Measurements from ENCODE around the gene ABCA1. TPM values are rescaled to one million over a fixed set of nuclear protein-coding genes. Genes with fewer than 3 reads are reported as not detected.

Gene ABCA1
- total RNA-seq, 1 experiment from 2014 or later, result 0.69 TPM

- TF ChIP-seq CTCF (conservative IDR thresholded peaks at IDR 0.05; ENCODE audit: low read depth, low read length) (no peak), EZH2 (IDR thresholded peaks at IDR 0.05; ENCODE audit: borderline replicate concordance, low read depth, low read length, poor library complexity, severe bottlenecking) (no peak)
- Histone ChIP-seq H3K27ac (ENCODE audit: low read depth, low read length, poor library complexity, severe bottlenecking) (no peak overlapping the region), H3K9me3 (ENCODE audit: low read depth, low read length, poor library complexity, severe bottlenecking) (no peaks in the 10 kb centered on the region), H3K4me1 (ENCODE audit: insufficient read depth, low read length, poor library complexity, severe bottlenecking) (peaks cover 25% of the 10 kb centered on the region), H3K4me3 (ENCODE audit: low read depth, low read length, poor library complexity, severe bottlenecking) (no peak overlapping the region), H3K36me3 (ENCODE audit: insufficient read depth, low read length, poor library complexity, severe bottlenecking) (no peaks in the 10 kb centered on the region), H3K27me3 (replicated peaks; ENCODE audit: insufficient read depth, low read depth, low read length, poor library complexity) (no peaks in the 10 kb centered on the region)
- no peak for DNase-seq (ENCODE audit: low spot score)
- no TSS peak for BruUV-seq (replicated peaks)
- intact Hi-C loops (cut with micrococcal nuclease; ENCODE audit: unreplicated experiment), result no loop called here
- ChIA-PET POLR2A (ENCODE audit: low non-redundant PET) (no interaction called here), CTCF (no interaction called here)
These were observed 54.5 kb downstream of the ABCA1 start for GRCh38 chr9:104873489-104873850.

GRCh38 chr9:104872656-104873488, 55.1 kb downstream of the ABCA1 start:
- no peak for TF ChIP-seq CTCF (conservative IDR thresholded peaks at IDR 0.05; ENCODE audit: low read depth, low read length)
- no peak for TF ChIP-seq EZH2 (IDR thresholded peaks at IDR 0.05; ENCODE audit: borderline replicate concordance, low read depth, low read length, poor library complexity, severe bottlenecking)
- ChIA-PET CTCF (no interaction called here), POLR2A (ENCODE audit: low non-redundant PET) (no interaction called here)
- H3K9me3 ChIP-seq (ENCODE audit: low read depth, low read length, poor library complexity, severe bottlenecking), result no peaks in the 10 kb centered on the region
- no peak overlapping the region for H3K4me3 ChIP-seq (ENCODE audit: low read depth, low read length, poor library complexity, severe bottlenecking)
- BruUV-seq (replicated peaks), result no TSS peak
- no peak for DNase-seq (ENCODE audit: low spot score)
- intact Hi-C loops (cut with micrococcal nuclease; ENCODE audit: unreplicated experiment), result no loop called here
- H3K27me3 ChIP-seq (replicated peaks; ENCODE audit: insufficient read depth, low read depth, low read length, poor library complexity), result no peaks in the 10 kb centered on the region
- no peak overlapping the region for H3K27ac ChIP-seq (ENCODE audit: low read depth, low read length, poor library complexity, severe bottlenecking)
- no peaks in the 10 kb centered on the region for H3K36me3 ChIP-seq (ENCODE audit: insufficient read depth, low read length, poor library complexity, severe bottlenecking)
- peaks cover 22% of the 10 kb centered on the region for H3K4me1 ChIP-seq (ENCODE audit: insufficient read depth, low read length, poor library complexity, severe bottlenecking)

GRCh38 chr9:104871961-104872527, 55.9 kb downstream of the ABCA1 start:
- H3K36me3 ChIP-seq (ENCODE audit: insufficient read depth, low read length, poor library complexity, severe bottlenecking), result no peaks in the 10 kb centered on the region
- no peaks in the 10 kb centered on the region for H3K27me3 ChIP-seq (replicated peaks; ENCODE audit: insufficient read depth, low read depth, low read length, poor library complexity)
- intact Hi-C loops (cut with micrococcal nuclease; ENCODE audit: unreplicated experiment), result no loop called here
- ChIA-PET CTCF (no interaction called here), POLR2A (ENCODE audit: low non-redundant PET) (no interaction called here)
- TF ChIP-seq EZH2 (IDR thresholded peaks at IDR 0.05; ENCODE audit: borderline replicate concordance, low read depth, low read length, poor library complexity, severe bottlenecking), result no peak
- no peak for TF ChIP-seq CTCF (conservative IDR thresholded peaks at IDR 0.05; ENCODE audit: low read depth, low read length)
- H3K4me3 ChIP-seq (ENCODE audit: low read depth, low read length, poor library complexity, severe bottlenecking), result no peak overlapping the region
- H3K27ac ChIP-seq (ENCODE audit: low read depth, low read length, poor library complexity, severe bottlenecking), result no peak overlapping the region
- no peak for DNase-seq (ENCODE audit: low spot score)
- no peaks in the 10 kb centered on the region for H3K9me3 ChIP-seq (ENCODE audit: low read depth, low read length, poor library complexity, severe bottlenecking)
- peaks cover 20% of the 10 kb centered on the region for H3K4me1 ChIP-seq (ENCODE audit: insufficient read depth, low read length, poor library complexity, severe bottlenecking)
- BruUV-seq (replicated peaks), result no TSS peak
